GM18873 (cell line): ENCODE measurements around the gene PTK6.

Experiments used
- ATAC-seq: cut with Tn5 transposase; IDR thresholded peaks from one replicate; pipeline ENCODE4 v1.9.1; 2021; ENCODE audit warnings: mild to moderate bottlenecking, moderate library complexity, moderate number of reproducible peaks; ENCODE audit not compliant: unreplicated experiment, low FRiP score

PTK6 gene

GRCh38 chr20:63497946-63498935 lies 38.9 kb downstream of the PTK6 start:
- ATAC-seq, result no peak

GRCh38 chr20:63497138-63497945 lies 39.8 kb downstream of the PTK6 start:
- no peak for ATAC-seq

GRCh38 chr20:63496596-63497120 lies 40.5 kb downstream of the PTK6 start:
- no peak for ATAC-seq

- no peak for ATAC-seq
Observed at GRCh38 chr20:63495741-63496595, 41.2 kb downstream of the PTK6 start.

- ATAC-seq, result no peak
Observed at GRCh38 chr20:63495167-63495720, 41.9 kb downstream of the PTK6 start.

GRCh38 chr20:63494420-63495166 lies 42.6 kb downstream of the PTK6 start:
- no peak for ATAC-seq

- ATAC-seq, result no peak
Observed at GRCh38 chr20:63494084-63494419, 43.1 kb downstream of the PTK6 start.

GRCh38 chr20:63493563-63494020 lies 43.6 kb downstream of the PTK6 start:
- ATAC-seq, result no peak

- no peak for ATAC-seq
Observed at GRCh38 chr20:63492982-63493381, 44.2 kb downstream of the PTK6 start.

GRCh38 chr20:63492518-63492917 lies 44.7 kb downstream of the PTK6 start:
- ATAC-seq, result no peak

GRCh38 chr20:63491635-63492230 lies 45.4 kb downstream of the PTK6 start:
- no peak for ATAC-seq

- no peak for ATAC-seq
Observed at GRCh38 chr20:63491078-63491477, 46.1 kb downstream of the PTK6 start.

- no peak for ATAC-seq
Observed at GRCh38 chr20:63490416-63490815, 46.8 kb downstream of the PTK6 start.

GRCh38 chr20:63488315-63489251 lies 48.6 kb downstream of the PTK6 start:
- ATAC-seq, result no peak

- ATAC-seq, result no peak
Observed at GRCh38 chr20:63487781-63488241, 49.4 kb downstream of the PTK6 start.

- ATAC-seq, result no peak
Observed at GRCh38 chr20:63487116-63487764, 49.9 kb downstream of the PTK6 start.

GRCh38 chr20:63486300-63486855 lies 50.8 kb downstream of the PTK6 start:
- no peak for ATAC-seq
